Small intestine (tissue), 16 donors: ENCODE measurements around the gene LIMK2. TPM values are rescaled to one million over a fixed set of nuclear protein-coding genes. Genes with fewer than 3 reads are reported as not detected.
"Not testable (repeated sequence)": the region's sequence is repeated elsewhere in the genome, so short reads cannot be mapped to it uniquely, and the experiment has no call there.

Experiments
- DNase-seq, 2 donors: peaks; one replicate each; pipeline versions ENCODE4 v3.0.0 to v3.0.0-alpha.2; 2013
- FAIRE-seq: peaks from 2 replicates; lab custom pipeline; 2012; peaks lifted over from hg19 to GRCh38; lab: Jason Lieb, UNC
- H3K27ac ChIP-seq, 3 donors: one replicate each; pipeline ENCODE4 v1.5.1; 2013; ENCODE audit warnings: low read length in 2 of 3, mild to moderate bottlenecking in 2 of 3, control low read depth in 1 of 3, inconsistent platforms in 1 of 3, low read depth in 1 of 3, moderate library complexity in 1 of 3
- H3K27me3 ChIP-seq, 3 donors: one replicate each; pipeline ENCODE4 v1.6.1; 2013; ENCODE audit warnings: low read length in 3 of 3, inconsistent platforms in 1 of 3; ENCODE audit not compliant: control insufficient read depth in 3 of 3, insufficient read depth in 3 of 3
- H3K36me3 ChIP-seq, 3 donors: one replicate each; pipeline ENCODE4 v1.6.1; 2013; ENCODE audit warnings: low read length in 3 of 3, inconsistent platforms in 1 of 3, low read depth in 1 of 3, mild to moderate bottlenecking in 1 of 3, moderate library complexity in 1 of 3; ENCODE audit not compliant: control insufficient read depth in 3 of 3, insufficient read depth in 2 of 3
- H3K4me1 ChIP-seq, 3 donors: one replicate each; pipeline ENCODE4 v1.6.1; 2013; ENCODE audit warnings: low read length in 2 of 3, inconsistent platforms in 1 of 3, low read depth in 1 of 3, mild to moderate bottlenecking in 1 of 3, moderate library complexity in 1 of 3; ENCODE audit not compliant: control insufficient read depth in 3 of 3, insufficient read depth in 2 of 3
- H3K4me3 ChIP-seq, 3 donors: one replicate each; pipeline ENCODE4 v1.5.1; 2013; ENCODE audit warnings: low read length in 3 of 3, control low read depth in 1 of 3, inconsistent platforms in 1 of 3, low read depth in 1 of 3, mild to moderate bottlenecking in 1 of 3, moderate library complexity in 1 of 3
- H3K9me3 ChIP-seq, 2 donors: one replicate each; pipeline ENCODE4 v1.6.1; 2013; ENCODE audit warnings: low read depth in 1 of 2, low read length in 1 of 2; ENCODE audit not compliant: control insufficient read depth in 2 of 2, insufficient read depth in 1 of 2
- WGBS, 3 donors: extraction: QIAGEN DNeasy Blood & Tissue Kit; methylation state at CpG; one replicate each; pipeline ENCODE4 v1.1.7; 2013; 5-methylcytosine and 5-hydroxymethylcytosine counted together
- long read RNA-seq, 10 donors: transcript quantifications; one replicate each; lab custom pipeline, GENCODE V29; 2026
- polyA plus RNA-seq, 4 donors: library from polyadenylated mRNA; stranded (reverse) in 3 of 4; unstranded in 1 of 4; fragments of 200-250 nt in 3 of 4; fragments of 120-200 nt in 1 of 4; gene quantifications; one replicate each; pipeline versions ENCODE4 v1.2.1 to v1.2.3, GENCODE V29; 2013
- donor health status: healthy with polysubstance abuse.
- donor health status: control.
- donor health status: control.
- donor health status: Bipolar disorder and iron deficiency.
- donor health status: healthy.

The LIMK2 gene
- 10 to 100 TPM; 15.7 to 52.7 (median 29.1) TPM for polyA plus RNA-seq
- long read RNA-seq, donor 1, partial matches to known transcripts: 5 of 14 reads
- long read RNA-seq, donor 1, other reads (novel, unspliced or antisense): 0 of 14 reads
- long read RNA-seq, donor 2, partial matches to known transcripts: 0 of 1 reads
- long read RNA-seq, donor 2, other reads (novel, unspliced or antisense): 0 of 1 reads
- long read RNA-seq, donor 3, partial matches to known transcripts: 0 of 2 reads
- long read RNA-seq, donor 3, other reads (novel, unspliced or antisense): 0 of 2 reads
- long read RNA-seq, donor 4: 0 reads
- long read RNA-seq, donor 5: 0 reads
- long read RNA-seq, donor 6, partial matches to known transcripts: 25 of 30 reads
- long read RNA-seq, donor 6, other reads (novel, unspliced or antisense): 0 of 30 reads
- long read RNA-seq, donor 7, partial matches to known transcripts: 0 of 4 reads
- long read RNA-seq, donor 7, other reads (novel, unspliced or antisense): 0 of 4 reads
- long read RNA-seq, donor 8: 0 reads
- long read RNA-seq, donor 9, partial matches to known transcripts: 5 of 6 reads
- long read RNA-seq, donor 9, other reads (novel, unspliced or antisense): 0 of 6 reads
- long read RNA-seq, donor 10, partial matches to known transcripts: 0 of 2 reads
- long read RNA-seq, donor 10, other reads (novel, unspliced or antisense): 0 of 2 reads

- peak within 1 kb of the TSS; percentile 76 to 87 (median 78) for H3K4me3 ChIP-seq
- no peaks in the 10 kb centered on the region for H3K9me3 ChIP-seq
- WGBS, 3 donors: 0 to 1% (median 0%) methylated on average over 45 to 64 of the region's 64 CpGs
- no peaks in the 10 kb centered on the region for H3K27me3 ChIP-seq
- DNase-seq (peak; percentile 95 to 97), FAIRE-seq (no peak)
- peaks cover 0 to 29% (median 0%) of the 10 kb centered on the region in 3 donors for H3K36me3 ChIP-seq
- peaks cover 5 to 45% (median 13%) of the 10 kb centered on the region in 3 donors for H3K4me1 ChIP-seq
- peak within 1 kb of the TSS; percentile 52 to 84 (median 71) for H3K27ac ChIP-seq
Measured at GRCh38 chr22:31211862-31212730, at the start of gene LIMK2. Gene LIMK2, plus strand, starts transcription at chr22:31212298. Its CDS starts 111 bp downstream, at chr22:31212409.

GRCh38 chr22:31170971-31171370 is 41.1 kb upstream of the LIMK2 start:
- H3K9me3 ChIP-seq: no peaks in the 10 kb centered on the region
- DNase-seq (no peak), FAIRE-seq (no peak)
- no peaks in the 10 kb centered on the region for H3K4me1 ChIP-seq
- no peaks in the 10 kb centered on the region for H3K27me3 ChIP-seq
- H3K27ac ChIP-seq: no peak overlapping the region
- H3K36me3 ChIP-seq: peaks cover 0 to 21% (median 0%) of the 10 kb centered on the region in 3 donors
- WGBS, 3 donors: 97 to 100% (median 97%) methylated on average over 4 of the region's 4 CpGs
- H3K4me3 ChIP-seq: no peak overlapping the region

- H3K4me1 ChIP-seq, H3K27me3 ChIP-seq, H3K27ac ChIP-seq, FAIRE-seq, H3K9me3 ChIP-seq, H3K4me3 ChIP-seq, DNase-seq: not testable (repeated sequence)
- peaks cover 0 to 26% (median 0%) of the 10 kb centered on the region in 3 donors for H3K36me3 ChIP-seq
- WGBS, 3 donors: 91 to 96% (median 95%) methylated on average over 8 to 9 of the region's 9 CpGs
Measured at GRCh38 chr22:31171734-31172133, 40.4 kb upstream of the LIMK2 start.

- no peaks in the 10 kb centered on the region for H3K9me3 ChIP-seq
- peaks cover 0 to 24% (median 5%) of the 10 kb centered on the region in 3 donors for H3K36me3 ChIP-seq
- DNase-seq (no peak), FAIRE-seq (no peak)
- WGBS, 3 donors: 80 to 82% (median 80%) methylated on average over 5 of the region's 5 CpGs
- peaks cover 0 to 4% (median 0%) of the 10 kb centered on the region in 3 donors for H3K4me1 ChIP-seq
- H3K27me3 ChIP-seq: no peaks in the 10 kb centered on the region
- H3K27ac ChIP-seq: peak overlapping the region in 1 of 3 donors; percentile 27
- no peak overlapping the region for H3K4me3 ChIP-seq
Measured at GRCh38 chr22:31173386-31174145, 38.5 kb upstream of the LIMK2 start.

GRCh38 chr22:31176923-31177322 is 35.2 kb upstream of the LIMK2 start:
- DNase-seq: peak in 1 of 2 donors; percentile 11
- H3K4me3 ChIP-seq: no peak overlapping the region
- H3K4me1 ChIP-seq: peaks cover 0 to 8% (median 0%) of the 10 kb centered on the region in 3 donors
- no peaks in the 10 kb centered on the region for H3K27me3 ChIP-seq
- peaks cover 2 to 35% (median 5%) of the 10 kb centered on the region in 3 donors for H3K36me3 ChIP-seq
- H3K9me3 ChIP-seq: no peaks in the 10 kb centered on the region
- H3K27ac ChIP-seq: no peak overlapping the region
- FAIRE-seq: no peak
- WGBS, 3 donors: 94 to 98% (median 95%) methylated on average over 1 of the region's 1 CpG

- no peaks in the 10 kb centered on the region for H3K27me3 ChIP-seq
- H3K27ac ChIP-seq: no peak overlapping the region
- no peaks in the 10 kb centered on the region for H3K9me3 ChIP-seq
- peaks cover 0 to 8% (median 0%) of the 10 kb centered on the region in 3 donors for H3K4me1 ChIP-seq
- no peak overlapping the region for H3K4me3 ChIP-seq
- no peak for FAIRE-seq
- WGBS, 3 donors: 93 to 94% (median 94%) methylated on average over 6 of the region's 6 CpGs
- peak in 1 of 2 donors; percentile 31 for DNase-seq
- peaks cover 2 to 41% (median 5%) of the 10 kb centered on the region in 3 donors for H3K36me3 ChIP-seq
Measured at GRCh38 chr22:31177420-31178162, 34.5 kb upstream of the LIMK2 start.

- no peaks in the 10 kb centered on the region for H3K9me3 ChIP-seq
- no peak overlapping the region for H3K27ac ChIP-seq
- DNase-seq: no peak
- H3K4me1 ChIP-seq: peaks cover 0 to 8% (median 0%) of the 10 kb centered on the region in 3 donors
- FAIRE-seq: no peak
- no peak overlapping the region for H3K4me3 ChIP-seq
- WGBS, 3 donors: 96 to 98% (median 97%) methylated on average over 2 of the region's 2 CpGs
- H3K36me3 ChIP-seq: peaks cover 2 to 44% (median 5%) of the 10 kb centered on the region in 3 donors
- no peaks in the 10 kb centered on the region for H3K27me3 ChIP-seq
Measured at GRCh38 chr22:31178859-31179258, 33.2 kb upstream of the LIMK2 start.
